ENCODE data around the gene KATNAL2.
"Not testable (repeated sequence)": the region's sequence is repeated elsewhere in the genome, so short reads cannot be mapped to it uniquely, and the experiment has no call there.

The KATNAL2 gene

GRCh38 chr18:47034591-47034990 lies 117.2 kb downstream of the KATNAL2 start:
- not testable (repeated sequence) for DNase-seq

- DNase-seq, result no peak
These were observed 117.8 kb downstream of the KATNAL2 start, which contains the start of gene ELOA2 for GRCh38 chr18:47035156-47035671. ELOA2 (minus strand) TSS chr18:47035621; CDS start chr18:47035264, 357 bp downstream.

GRCh38 chr18:47036298-47036874 lies 119.0 kb downstream of the KATNAL2 start:
- DNase-seq, result peak in 1 of 2 experiments; percentile 23

GRCh38 chr18:47036927-47037578 lies 119.7 kb downstream of the KATNAL2 start:
- DNase-seq, result no peak

- DNase-seq, result no peak
These were observed 123.6 kb downstream of the KATNAL2 start for GRCh38 chr18:47040982-47041381.

GRCh38 chr18:47050468-47050867 lies 133.1 kb downstream of the KATNAL2 start:
- peak in 1 of 2 experiments; percentile 45 for DNase-seq

- DNase-seq, result no peak
These were observed 137.0 kb downstream of the KATNAL2 start for GRCh38 chr18:47054369-47054768.

- no peak for DNase-seq
These were observed 145.1 kb downstream of the KATNAL2 start for GRCh38 chr18:47062471-47062870.

GRCh38 chr18:47063096-47063495 lies 145.7 kb downstream of the KATNAL2 start:
- DNase-seq, result no peak

- no peak for DNase-seq
These were observed 150.2 kb downstream of the KATNAL2 start for GRCh38 chr18:47067648-47068047.

GRCh38 chr18:47075098-47075883 lies 157.9 kb downstream of the KATNAL2 start:
- DNase-seq, result no peak

- no peak for DNase-seq
These were observed 159.7 kb downstream of the KATNAL2 start for GRCh38 chr18:47077111-47077510.

- no peak for DNase-seq
These were observed 163.5 kb downstream of the KATNAL2 start for GRCh38 chr18:47080872-47081271.

GRCh38 chr18:47081578-47081977 lies 164.2 kb downstream of the KATNAL2 start:
- DNase-seq, result no peak

GRCh38 chr18:47087676-47088075 lies 170.3 kb downstream of the KATNAL2 start:
- DNase-seq, result no peak

GRCh38 chr18:47095810-47096209 lies 178.4 kb downstream of the KATNAL2 start:
- DNase-seq, result no peak

GRCh38 chr18:47100212-47100831 lies 182.9 kb downstream of the KATNAL2 start:
- DNase-seq, result peak; percentile 10 to 48

GRCh38 chr18:47108373-47108772 lies 191.0 kb downstream of the KATNAL2 start:
- DNase-seq, result peak in 1 of 2 experiments; percentile 27

GRCh38 chr18:47108998-47109405 lies 191.6 kb downstream of the KATNAL2 start:
- DNase-seq, result peak in 1 of 2 experiments; percentile 3

- no peak for DNase-seq
These were observed 192.3 kb downstream of the KATNAL2 start for GRCh38 chr18:47109720-47110119.

- no peak for DNase-seq
These were observed 193.3 kb downstream of the KATNAL2 start for GRCh38 chr18:47110492-47111274.

Data from NCI-H524 (cell line).